NCI-H1417 (cell line): ENCODE data around the gene TBC1D14.
"Not testable (repeated sequence)": the region's sequence is repeated elsewhere in the genome, so short reads cannot be mapped to it uniquely, and the experiment has no call there.

Experiments
- DNase-seq, 3 experiments: peaks; one replicate each; lab custom pipeline; 2025; lab: John Stamatoyannopoulos, UW

Gene TBC1D14

GRCh38 chr4:6971536-6972374 is 62.1 kb downstream of the TBC1D14 start:
- DNase-seq: no peak

GRCh38 chr4:6972375-6972650 is 62.7 kb downstream of the TBC1D14 start:
- DNase-seq: no peak

GRCh38 chr4:6972911-6973310 is 63.3 kb downstream of the TBC1D14 start:
- no peak for DNase-seq

- DNase-seq: peak; percentile 61 to 86 (median 84)
Observed at GRCh38 chr4:6974138-6974848, 64.7 kb downstream of the TBC1D14 start.

- not testable (repeated sequence) for DNase-seq
Observed at GRCh38 chr4:6977846-6978245, 68.2 kb downstream of the TBC1D14 start.

- no peak for DNase-seq
Observed at GRCh38 chr4:6983544-6984142, 74.0 kb downstream of the TBC1D14 start.

- DNase-seq: no peak
Observed at GRCh38 chr4:6984612-6985425, 75.2 kb downstream of the TBC1D14 start.

- peak; percentile 52 to 82 (median 76) for DNase-seq
Observed at GRCh38 chr4:6986072-6986780, 76.6 kb downstream of the TBC1D14 start.

- DNase-seq: peak; percentile 93 to 98 (median 95)
Observed at GRCh38 chr4:6986781-6987587, 77.4 kb downstream of the TBC1D14 start.

- DNase-seq: peak in 2 of 3 experiments; percentile 43 to 46
Observed at GRCh38 chr4:6987588-6987961, 77.9 kb downstream of the TBC1D14 start.

- DNase-seq: peak in 1 of 3 experiments; percentile 41
Observed at GRCh38 chr4:6988016-6988715, 78.5 kb downstream of the TBC1D14 start.

- no peak for DNase-seq
Observed at GRCh38 chr4:6989331-6989923, 79.8 kb downstream of the TBC1D14 start.

- DNase-seq: no peak
Observed at GRCh38 chr4:6990661-6991060, 81.0 kb downstream of the TBC1D14 start.

GRCh38 chr4:6991249-6991648 is 81.6 kb downstream of the TBC1D14 start:
- DNase-seq: no peak

GRCh38 chr4:6991771-6992557 is 82.3 kb downstream of the TBC1D14 start:
- DNase-seq: no peak

GRCh38 chr4:6992728-6993677 is 83.4 kb downstream of the TBC1D14 start:
- DNase-seq: peak; percentile 50 to 87 (median 78)

GRCh38 chr4:6996481-6996880 is 86.9 kb downstream of the TBC1D14 start:
- no peak for DNase-seq
